Cardiac septum (tissue), 1 donor: ENCODE results near the gene ONECUT1. TPM values are rescaled to one million over a fixed set of nuclear protein-coding genes. Genes with fewer than 3 reads are reported as not detected.
"Not testable (repeated sequence)": the region's sequence is repeated elsewhere in the genome, so short reads cannot be mapped to it uniquely, and the experiment has no call there.

ENCODE experiments used
- DNase-seq: peaks from one replicate; pipeline ENCODE4 v3.0.0-alpha.2; 2020; ENCODE audit warnings: low spot score
- intact Hi-C: fragments of 100-400 bp; cut with DNase I; formaldehyde crosslinking; loops from one replicate; pipeline ENCODE4 v1.14.0; 2022
- long read RNA-seq: library from polyadenylated mRNA; unstranded; transcript quantifications from one replicate; pipeline ENCODE4 v2.0.0, GENCODE V29; 2021
- total RNA-seq: library from RNA; stranded (reverse); fragmentation: NEBNext Ultra II Directional; extraction: Animal tissue kit (Norgen Biotek cat#: 25700); gene quantifications from one replicate; pipeline ENCODE4 v1.2.1, GENCODE V29; 2021
- donor health status: DM: no; HTN: no; CAD: no.

Gene ONECUT1
- not detected for total RNA-seq
- long read RNA-seq = 0 reads

- intact Hi-C loops = no loop called here
- DNase-seq = no peak
Measured at GRCh38 chr15:52790169-52790708, at the start of gene ONECUT1. Gene ONECUT1, minus strand, starts transcription at chr15:52790336. Its CDS starts 452 bp downstream, at chr15:52789884.

GRCh38 chr15:52834379-52834778 is 44.2 kb upstream of the ONECUT1 start:
- no peak for DNase-seq
- intact Hi-C loops = no loop called here

- intact Hi-C loops, DNase-seq: not testable (repeated sequence)
Measured at GRCh38 chr15:52824169-52824942, 34.2 kb upstream of the ONECUT1 start.

- DNase-seq = no peak
- intact Hi-C loops = no loop called here
Measured at GRCh38 chr15:52822475-52822874, 32.3 kb upstream of the ONECUT1 start.

- no peak for DNase-seq
- intact Hi-C loops = no loop called here
Measured at GRCh38 chr15:52819253-52819652, 29.1 kb upstream of the ONECUT1 start.

- intact Hi-C loops, DNase-seq: not testable (repeated sequence)
Measured at GRCh38 chr15:52815899-52816298, 25.8 kb upstream of the ONECUT1 start.

GRCh38 chr15:52808996-52809395 is 18.9 kb upstream of the ONECUT1 start:
- intact Hi-C loops = no loop called here
- no peak for DNase-seq

GRCh38 chr15:52808441-52808840 is 18.3 kb upstream of the ONECUT1 start:
- no peak for DNase-seq
- intact Hi-C loops = no loop called here

GRCh38 chr15:52806284-52806655 is 16.1 kb upstream of the ONECUT1 start:
- intact Hi-C loops = no loop called here
- DNase-seq = no peak

GRCh38 chr15:52805351-52806283 is 15.5 kb upstream of the ONECUT1 start:
- DNase-seq = no peak

GRCh38 chr15:52804526-52805081 is 14.5 kb upstream of the ONECUT1 start:
- intact Hi-C loops = no loop called here
- DNase-seq = no peak

More at GRCh38 chr15:52805351-52806283, 15.5 kb upstream of the ONECUT1 start:
- intact Hi-C loops = no loop called here

GRCh38 chr15:52803467-52804306 is 13.6 kb upstream of the ONECUT1 start:
- intact Hi-C loops = no loop called here
- no peak for DNase-seq

GRCh38 chr15:52803108-52803466 is 13.0 kb upstream of the ONECUT1 start:
- DNase-seq = no peak
- intact Hi-C loops = no loop called here

GRCh38 chr15:52802110-52802509 is 12.0 kb upstream of the ONECUT1 start:
- no peak for DNase-seq
- intact Hi-C loops = no loop called here

GRCh38 chr15:52801748-52802085 is 11.6 kb upstream of the ONECUT1 start:
- DNase-seq = no peak
- intact Hi-C loops = no loop called here

- intact Hi-C loops = no loop called here
Measured at GRCh38 chr15:52800828-52801747, 11.0 kb upstream of the ONECUT1 start.

GRCh38 chr15:52799145-52799811 is 9.1 kb upstream of the ONECUT1 start:
- intact Hi-C loops = no loop called here
- no peak for DNase-seq

More at GRCh38 chr15:52800828-52801747, 11.0 kb upstream of the ONECUT1 start:
- DNase-seq = no peak
